HepG2 (cell line): ENCODE results near the gene MAPKAPK3.

Experiments used
- CTCF ChIP-seq: sonication (generic); formaldehyde crosslinking; IDR thresholded peaks from 2 replicates; pipeline ENCODE4 v1.5.0; 2020; ENCODE audit warnings: mild to moderate bottlenecking, missing genetic modification reagents, moderate library complexity
- HOXA5 ChIP-seq: sonication (generic); formaldehyde crosslinking; IDR thresholded peaks from 2 replicates; pipeline ENCODE4 v1.4.0; 2020; ENCODE audit warnings: missing genetic modification reagents
- NR0B2 ChIP-seq: sonication (generic); formaldehyde crosslinking; IDR thresholded peaks from 2 replicates; pipeline ENCODE4 v1.4.0; 2020; ENCODE audit warnings: mild to moderate bottlenecking, missing genetic modification reagents
- STAT5B ChIP-seq: sonication (generic); formaldehyde crosslinking; IDR thresholded peaks from 2 replicates; pipeline ENCODE4 v1.4.0; 2020; ENCODE audit warnings: missing genetic modification reagents
- UBTF ChIP-seq: sonication (generic); formaldehyde crosslinking; IDR thresholded peaks from 2 replicates; pipeline ENCODE4 v1.4.0; 2020; ENCODE audit warnings: mild to moderate bottlenecking, missing genetic modification reagents
- ZNF234 ChIP-seq: sonication (generic); formaldehyde crosslinking; conservative IDR thresholded peaks from 2 replicates; pipeline ENCODE4 v1.5.1; 2020; ENCODE audit warnings: mild to moderate bottlenecking, missing genetic modification reagents
- ZNF354B ChIP-seq: sonication (generic); formaldehyde crosslinking; IDR thresholded peaks from 2 replicates; pipeline ENCODE4 v1.8.0; 2022; ENCODE audit warnings: mild to moderate bottlenecking, missing genetic modification reagents
- ZNF768 ChIP-seq: sonication (generic); formaldehyde crosslinking; IDR thresholded peaks from 2 replicates; pipeline ENCODE4 v1.4.0; 2020; ENCODE audit warnings: missing genetic modification reagents
- ZSCAN31 ChIP-seq: sonication (generic); formaldehyde crosslinking; IDR thresholded peaks from 2 replicates; pipeline ENCODE4 v1.5.0; 2020; ENCODE audit warnings: low read depth, mild to moderate bottlenecking, missing genetic modification reagents

GRCh38 chr3:50635066-50635465, 18.1 kb downstream of the MAPKAPK3 start:
- TF ChIP-seq ZSCAN31: no peak
- TF ChIP-seq HOXA5: no peak
- no peak for TF ChIP-seq CTCF (CRISPR knock-in tag)
- no peak for TF ChIP-seq ZNF354B (CRISPR knock-in tag)
- TF ChIP-seq STAT5B (CRISPR knock-in tag): no peak
- no peak for TF ChIP-seq ZNF234
- no peak for TF ChIP-seq NR0B2 (CRISPR knock-in tag)
- TF ChIP-seq ZNF768: no peak
- no peak for TF ChIP-seq UBTF (CRISPR knock-in tag)
